DND-41 (cell line): Measurements from ENCODE around the gene TUBB6.

ENCODE experiments used
- EZH2 ChIP-seq: IDR thresholded peaks from 3 replicates; pipeline ENCODE4 v1.6.1; 2012; ENCODE audit warnings: borderline replicate concordance, low read depth, mild to moderate bottlenecking, moderate library complexity, low read length, inconsistent platforms; ENCODE audit not compliant: severe bottlenecking
- TF ChIP-seq, protein P1 (sequence below): IDR thresholded peaks from 2 replicates; pipeline ENCODE4 v1.5.1; 2012; ENCODE audit warnings: borderline replicate concordance, low read length, moderate library complexity, mild to moderate bottlenecking; ENCODE audit not compliant: poor library complexity, severe bottlenecking; ENCODE audit errors: extremely low read depth

DNA sequence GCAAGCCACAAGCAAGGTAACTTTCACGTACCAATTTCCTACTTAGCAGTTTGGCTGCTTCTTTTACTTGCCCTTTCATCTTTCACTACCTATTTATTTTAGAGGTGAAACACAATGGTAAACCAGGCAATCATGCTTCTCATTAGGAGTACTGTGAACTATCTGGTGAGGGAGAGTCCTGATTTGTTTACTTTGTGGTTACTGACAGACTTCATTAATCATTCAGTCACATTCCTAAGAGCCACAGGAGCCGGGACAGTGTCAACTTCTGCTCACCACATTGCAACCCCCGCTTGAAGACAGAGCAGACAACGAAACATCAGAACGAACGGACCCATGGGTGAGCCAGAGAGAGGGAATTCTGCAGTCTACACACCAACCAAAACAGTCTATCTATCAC is 28.8 kb downstream of the TUBB6 start:
- TF ChIP-seq, protein P1, sequence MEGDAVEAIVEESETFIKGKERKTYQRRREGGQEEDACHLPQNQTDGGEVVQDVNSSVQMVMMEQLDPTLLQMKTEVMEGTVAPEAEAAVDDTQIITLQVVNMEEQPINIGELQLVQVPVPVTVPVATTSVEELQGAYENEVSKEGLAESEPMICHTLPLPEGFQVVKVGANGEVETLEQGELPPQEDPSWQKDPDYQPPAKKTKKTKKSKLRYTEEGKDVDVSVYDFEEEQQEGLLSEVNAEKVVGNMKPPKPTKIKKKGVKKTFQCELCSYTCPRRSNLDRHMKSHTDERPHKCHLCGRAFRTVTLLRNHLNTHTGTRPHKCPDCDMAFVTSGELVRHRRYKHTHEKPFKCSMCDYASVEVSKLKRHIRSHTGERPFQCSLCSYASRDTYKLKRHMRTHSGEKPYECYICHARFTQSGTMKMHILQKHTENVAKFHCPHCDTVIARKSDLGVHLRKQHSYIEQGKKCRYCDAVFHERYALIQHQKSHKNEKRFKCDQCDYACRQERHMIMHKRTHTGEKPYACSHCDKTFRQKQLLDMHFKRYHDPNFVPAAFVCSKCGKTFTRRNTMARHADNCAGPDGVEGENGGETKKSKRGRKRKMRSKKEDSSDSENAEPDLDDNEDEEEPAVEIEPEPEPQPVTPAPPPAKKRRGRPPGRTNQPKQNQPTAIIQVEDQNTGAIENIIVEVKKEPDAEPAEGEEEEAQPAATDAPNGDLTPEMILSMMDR: no peak
- TF ChIP-seq EZH2: no peak
